Vagina (tissue), 2 donors: ENCODE data around the gene ITPK1. TPM values are rescaled to one million over a fixed set of nuclear protein-coding genes. Genes with fewer than 3 reads are reported as not detected.

Experiments
- DNase-seq, 2 donors: peaks; one replicate each; pipeline ENCODE4 v3.0.0-alpha.2; 2017; ENCODE audit errors: extremely low spot score in 2 of 2
- H3K27ac ChIP-seq: fragments of 200-600 bp; sonication (generic); one replicate; pipeline ENCODE4 v1.5.1; 2019
- H3K27me3 ChIP-seq: fragments of 200-600 bp; sonication (generic); one replicate; pipeline ENCODE4 v1.5.1; 2019
- H3K36me3 ChIP-seq, 2 donors: fragments of 200-600 bp; sonication (generic); one replicate each; pipeline ENCODE4 v1.5.1; 2017 to 2019
- H3K4me1 ChIP-seq: fragments of 200-600 bp; sonication (generic); one replicate; pipeline ENCODE4 v1.5.1; 2019
- H3K4me3 ChIP-seq, 2 donors: fragments of 200-600 bp; sonication (generic); 1 replicate in 1 of 2; 2 replicates in 1 of 2; pipeline ENCODE4 v1.5.1; 2016 to 2019
- H3K9me3 ChIP-seq: fragments of 200-600 bp; sonication (generic); one replicate; pipeline ENCODE4 v1.5.1; 2019
- CTCF ChIP-seq, 3 experiments: fragments of 450-650 bp in 2 of 3; fragments of 200-600 bp in 1 of 3; sonication (generic) in 1 of 3; IDR thresholded peaks; one replicate each; pipeline ENCODE4 v1.5.1; 2017 to 2019; ENCODE audit warnings: antibody characterized with exemption in 3 of 3, mild to moderate bottlenecking in 2 of 3, moderate library complexity in 2 of 3
- POLR2A ChIP-seq, 2 donors: fragments of 450-650 bp; IDR thresholded peaks; one replicate each; pipeline ENCODE4 v1.6.1; 2017; ENCODE audit warnings: antibody characterized with exemption in 2 of 2, mild to moderate bottlenecking in 2 of 2, moderate library complexity in 2 of 2
- POLR2AphosphoS5 ChIP-seq, 2 donors: sonication (generic); formaldehyde crosslinking; IDR thresholded peaks; one replicate each; pipeline ENCODE4 v1.9.0; 2017; ENCODE audit warnings: antibody characterized with exemption in 2 of 2, mild to moderate bottlenecking in 2 of 2, low read depth in 1 of 2; ENCODE audit not compliant: insufficient read depth in 1 of 2
- intact Hi-C: fragments of 100-400 bp; cut with DNase I; formaldehyde crosslinking; loops from one replicate; pipeline ENCODE4 v1.15.1; 2023
- total RNA-seq: library from RNA; depleted of rRNA; stranded (reverse); fragments of >200 nt; gene quantifications from one replicate; pipeline ENCODE4 v1.2.3, GENCODE V29; 2016

ITPK1 gene
- total RNA-seq, 1 donor from 2014 or later: 49.6 TPM

DNA sequence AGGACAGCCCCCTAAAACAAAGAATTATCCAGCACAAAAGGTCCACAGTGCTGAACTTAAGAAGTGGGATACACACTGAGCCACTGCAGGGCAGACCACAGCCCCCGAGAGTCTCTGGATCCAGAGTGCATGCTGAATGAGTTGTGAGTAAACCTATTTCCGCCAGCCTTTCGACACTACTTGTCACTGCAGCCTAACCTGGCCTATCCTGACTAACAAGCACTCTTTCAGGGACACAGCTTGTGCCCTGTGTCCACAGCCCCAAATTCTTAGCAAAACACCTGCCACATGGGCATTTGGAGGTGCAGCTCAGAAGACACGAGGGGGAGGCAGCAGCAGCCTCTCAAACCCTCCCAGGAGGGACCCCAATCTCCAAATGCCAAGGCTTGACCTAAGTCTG is 31.3 kb downstream of the ITPK1 start:
- TF ChIP-seq POLR2A (IDR thresholded peaks at IDR 0.05) (no peak), POLR2AphosphoS5 (IDR thresholded peaks at IDR 0.05; ENCODE audit: insufficient read depth in 1 of 2, low read depth in 1 of 2) (no peak), CTCF (IDR thresholded peaks at IDR 0.05) (no peak)

DNA sequence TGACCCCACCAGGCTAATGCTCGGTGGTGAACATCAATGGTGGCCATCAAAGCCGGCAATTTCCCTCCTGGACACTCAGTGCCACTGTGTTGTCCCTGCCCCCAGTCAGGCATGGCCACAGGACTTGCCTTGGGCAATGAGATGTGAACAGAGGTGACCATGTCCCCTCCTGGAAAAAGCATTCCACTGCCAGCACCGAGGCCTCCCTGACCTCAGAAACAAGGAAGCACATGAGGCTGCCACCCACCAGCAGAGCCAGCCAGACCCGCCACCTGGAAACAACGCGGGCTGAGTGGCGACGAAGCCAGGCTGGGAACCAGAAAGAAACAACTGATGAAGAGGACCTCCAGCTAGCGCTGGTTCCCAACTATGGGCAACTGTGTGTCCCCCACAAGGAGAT is 31.8 kb downstream of the ITPK1 start:
- TF ChIP-seq CTCF (IDR thresholded peaks at IDR 0.05) (no peak), POLR2AphosphoS5 (IDR thresholded peaks at IDR 0.05; ENCODE audit: insufficient read depth in 1 of 2, low read depth in 1 of 2) (no peak), POLR2A (IDR thresholded peaks at IDR 0.05) (no peak)
- DNase-seq: no peak
- Histone ChIP-seq H3K27me3 (no peaks in the 10 kb centered on the region), H3K4me1 (peaks cover 67% of the 10 kb centered on the region), H3K4me3 (no peak overlapping the region), H3K36me3 (no peaks in the 10 kb centered on the region), H3K9me3 (no peaks in the 10 kb centered on the region), H3K27ac (no peak overlapping the region)
- intact Hi-C loops: loop anchor here (10.0 kb wide), 1 partner anchor 109 kb away; no protein-coding TSS in a partner anchor

More for the DNA sequence above, 31.3 kb downstream of the ITPK1 start:
- no peak overlapping the region for H3K4me3 ChIP-seq
- intact Hi-C loops: loop anchor here (10.0 kb wide), 1 partner anchor 110 kb away; no protein-coding TSS in a partner anchor
- H3K27me3 ChIP-seq: no peaks in the 10 kb centered on the region
- no peak overlapping the region for H3K27ac ChIP-seq
- DNase-seq: no peak
- no peaks in the 10 kb centered on the region for H3K9me3 ChIP-seq
- H3K4me1 ChIP-seq: peaks cover 67% of the 10 kb centered on the region
- H3K36me3 ChIP-seq: no peaks in the 10 kb centered on the region

DNA sequence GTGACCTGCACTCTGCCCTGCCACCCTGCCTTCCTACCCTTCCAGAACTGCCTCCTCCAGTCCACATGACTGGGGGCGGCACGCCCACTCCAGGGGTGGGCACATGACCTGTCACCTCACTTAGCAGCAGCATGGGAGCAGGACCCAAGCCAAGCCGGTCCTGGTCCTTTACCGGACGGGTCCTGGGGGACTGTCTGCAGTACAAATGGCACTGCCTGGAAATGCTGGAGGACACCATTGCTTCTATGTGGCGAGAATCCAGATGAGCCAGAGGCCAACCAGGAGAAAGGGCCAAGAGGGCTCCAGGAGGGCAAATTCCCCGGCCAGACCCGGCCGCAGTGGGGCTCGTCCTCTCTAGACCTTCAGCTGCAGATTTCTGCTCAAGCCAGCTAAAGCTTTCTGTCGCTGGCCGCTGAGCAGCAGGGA is 33.1 kb downstream of the ITPK1 start:
- no peak for TF ChIP-seq POLR2A (IDR thresholded peaks at IDR 0.05)
- no peak for TF ChIP-seq CTCF (IDR thresholded peaks at IDR 0.05)
- TF ChIP-seq POLR2AphosphoS5 (IDR thresholded peaks at IDR 0.05; ENCODE audit: insufficient read depth in 1 of 2, low read depth in 1 of 2): no peak
- Histone ChIP-seq H3K4me1 (peaks cover 76% of the 10 kb centered on the region), H3K4me3 (no peak overlapping the region), H3K36me3 (no peaks in the 10 kb centered on the region), H3K9me3 (no peaks in the 10 kb centered on the region), H3K27ac (peak overlapping the region; percentile 4), H3K27me3 (no peaks in the 10 kb centered on the region)
- intact Hi-C loops: loop anchor here (10.0 kb wide), 1 partner anchor 108 kb away; no protein-coding TSS in a partner anchor
- DNase-seq: no peak

GRCh38 chr14:93081876-93082570 is 33.7 kb downstream of the ITPK1 start:
- Histone ChIP-seq H3K36me3 (no peaks in the 10 kb centered on the region), H3K4me1 (peaks cover 72% of the 10 kb centered on the region), H3K27me3 (no peaks in the 10 kb centered on the region), H3K27ac (peak overlapping the region; percentile 4), H3K4me3 (no peak overlapping the region), H3K9me3 (no peaks in the 10 kb centered on the region)
- intact Hi-C loops: loop anchor here (10.0 kb wide), 1 partner anchor 107 kb away; no protein-coding TSS in a partner anchor
- TF ChIP-seq POLR2AphosphoS5 (IDR thresholded peaks at IDR 0.05; ENCODE audit: insufficient read depth in 1 of 2, low read depth in 1 of 2) (no peak), CTCF (IDR thresholded peaks at IDR 0.05) (no peak), POLR2A (IDR thresholded peaks at IDR 0.05) (no peak)
- DNase-seq: no peak

- Histone ChIP-seq H3K27ac (peak overlapping the region; percentile 64), H3K4me3 (no peak overlapping the region), H3K9me3 (no peaks in the 10 kb centered on the region), H3K36me3 (no peaks in the 10 kb centered on the region), H3K4me1 (peaks cover 70% of the 10 kb centered on the region), H3K27me3 (no peaks in the 10 kb centered on the region)
- TF ChIP-seq CTCF (IDR thresholded peaks at IDR 0.05): no peak
- TF ChIP-seq POLR2A (IDR thresholded peaks at IDR 0.05): no peak
- TF ChIP-seq POLR2AphosphoS5 (IDR thresholded peaks at IDR 0.05; ENCODE audit: insufficient read depth in 1 of 2, low read depth in 1 of 2): no peak
- intact Hi-C loops: loop anchor here (10.0 kb wide), 1 partner anchor 105 kb away; no protein-coding TSS in a partner anchor
- no peak for DNase-seq
Observed at GRCh38 chr14:93079865-93080403, 35.8 kb downstream of the ITPK1 start.
